GM15510 (cell line): ENCODE measurements around the gene COL5A1.

Experiments
- POLR2A ChIP-seq: IDR thresholded peaks from 3 replicates; pipeline ENCODE4 v1.6.1; 2011; ENCODE audit warnings: borderline replicate concordance; ENCODE audit not compliant: insufficient read length; ENCODE audit errors: extremely low read depth

The COL5A1 gene

DNA sequence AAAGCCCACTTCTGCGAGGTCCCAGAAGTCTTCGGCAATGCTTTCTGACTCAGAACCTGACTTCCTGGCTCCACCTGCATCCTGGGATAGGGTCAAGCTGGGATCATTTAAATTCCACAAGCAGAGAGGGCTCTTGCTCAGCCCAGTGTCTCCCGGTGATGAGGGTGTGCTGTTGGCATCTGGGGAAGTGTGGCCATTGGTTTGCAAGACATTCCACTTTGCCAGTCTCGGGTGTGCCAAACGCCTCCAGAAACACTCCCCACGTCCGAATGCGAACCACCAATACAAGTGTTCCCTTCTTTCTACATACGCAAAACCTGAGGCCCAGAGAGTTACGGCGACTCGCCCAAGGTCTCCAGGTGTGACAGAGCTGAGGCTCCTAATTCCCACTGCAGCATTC lies 195.9 kb downstream of the COL5A1 start:
- TF ChIP-seq POLR2A, result no peak

DNA sequence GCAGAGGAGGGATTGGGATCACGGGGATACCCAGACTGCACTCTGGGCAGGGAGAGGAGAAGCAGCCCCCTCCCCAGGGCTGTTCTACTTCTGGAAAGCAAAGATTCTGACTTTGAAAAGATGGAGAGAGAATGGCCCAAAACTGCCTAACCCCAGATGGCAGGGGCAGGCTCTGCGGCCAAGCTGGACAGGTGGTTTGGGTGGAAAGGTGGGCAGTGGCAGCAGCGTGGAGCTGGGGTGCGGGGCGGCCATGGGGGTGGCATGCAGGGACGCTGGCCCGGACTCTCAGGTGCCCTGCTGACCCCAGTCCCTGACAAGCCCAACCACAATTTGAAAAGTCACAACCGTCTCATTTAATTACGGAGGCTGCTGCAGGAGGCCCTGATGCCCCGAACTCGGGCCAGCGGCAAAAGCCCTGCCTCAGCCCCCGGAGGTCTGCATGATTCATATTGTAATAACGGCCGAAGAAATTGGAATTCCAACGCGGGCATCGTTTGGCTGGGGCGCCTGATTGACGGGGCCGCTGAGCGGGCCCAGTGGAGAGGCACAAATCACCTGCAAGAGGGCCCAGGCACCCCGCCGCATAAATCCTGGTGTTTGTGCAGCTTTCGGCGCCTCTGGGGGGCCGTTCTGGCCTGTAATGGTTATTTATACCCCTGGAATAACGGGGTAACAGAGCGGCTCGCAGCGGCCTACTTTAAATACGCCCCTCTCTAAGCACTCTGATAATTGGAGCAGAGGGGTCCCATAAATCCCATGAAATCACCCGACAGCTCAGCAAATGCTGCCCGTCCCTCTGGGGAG lies 197.2 kb downstream of the COL5A1 start:
- no peak for TF ChIP-seq POLR2A

DNA sequence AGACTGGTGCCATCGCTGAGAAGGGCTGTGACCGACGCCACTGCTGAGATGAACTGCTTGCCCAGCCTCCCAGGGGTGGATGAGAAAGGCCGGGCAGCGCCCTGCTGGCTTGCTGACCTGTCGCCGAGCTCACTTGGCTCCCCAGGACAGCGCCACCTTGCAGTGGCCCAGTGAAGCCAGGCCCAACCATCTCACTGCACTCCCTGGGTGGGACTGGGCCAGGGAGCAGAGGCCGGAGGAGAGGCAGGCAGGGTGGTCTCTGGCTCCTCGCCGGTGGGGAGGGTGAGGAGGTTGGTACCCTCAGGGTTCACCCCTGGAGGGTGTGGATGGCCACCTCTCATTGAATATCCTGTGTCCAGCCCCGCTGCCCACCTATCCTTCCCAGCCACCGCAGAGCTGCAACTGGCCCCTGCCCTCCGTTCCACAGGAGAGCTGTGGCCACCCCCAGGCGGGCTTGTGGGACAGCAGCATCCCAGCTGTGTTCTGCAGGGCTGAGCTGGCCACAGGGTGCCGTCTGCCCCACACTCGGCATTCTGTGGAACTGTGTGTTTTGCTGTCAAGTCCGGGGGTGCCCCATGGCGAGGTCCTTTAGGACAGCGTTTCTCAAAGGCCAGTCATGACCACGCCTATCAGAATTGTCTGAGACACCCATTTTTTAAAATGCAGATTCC lies 198.0 kb downstream of the COL5A1 start:
- TF ChIP-seq POLR2A, result no peak

DNA sequence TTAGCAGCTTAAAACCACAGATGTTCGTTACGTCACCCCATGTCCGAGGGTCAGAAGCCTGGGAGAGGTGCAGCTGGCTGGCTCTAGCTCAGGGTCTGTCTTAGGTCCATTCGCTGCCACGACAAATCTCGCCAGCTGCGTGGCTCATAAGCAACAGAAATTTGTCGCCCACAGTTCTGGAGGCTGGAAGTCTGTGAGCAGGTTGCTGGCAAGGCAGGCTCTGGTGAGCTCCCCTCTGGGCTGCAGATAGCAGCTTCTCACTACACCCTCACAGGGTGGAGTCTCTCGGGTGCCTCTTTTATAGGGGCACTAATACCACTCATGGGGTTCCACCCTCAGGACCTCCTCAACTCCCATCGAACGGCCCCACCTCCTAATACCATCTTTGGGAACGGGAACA lies 198.9 kb downstream of the COL5A1 start:
- no peak for TF ChIP-seq POLR2A

- no peak for TF ChIP-seq POLR2A
Measured at GRCh38 chr9:134841180-134841904, 199.7 kb downstream of the COL5A1 start.

DNA sequence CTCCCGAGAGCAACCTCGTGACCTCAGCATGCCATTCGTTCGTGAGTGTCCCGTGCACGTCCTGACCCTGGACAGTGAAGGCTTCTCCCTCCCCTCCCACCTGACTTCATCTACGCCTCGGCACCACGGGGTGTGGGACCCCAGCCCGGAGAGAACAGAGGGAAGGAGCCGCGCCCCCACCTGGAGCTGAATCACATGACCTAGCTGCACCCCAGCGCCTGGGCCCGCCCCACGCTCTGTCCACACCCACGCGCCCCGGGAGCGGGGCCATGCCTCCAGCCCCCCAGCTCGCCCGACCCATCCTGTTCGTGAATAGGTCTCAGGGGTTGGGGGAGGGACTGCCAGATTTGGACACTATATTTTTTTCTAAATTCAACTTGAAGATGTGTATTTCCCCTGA lies 200.7 kb downstream of the COL5A1 start:
- TF ChIP-seq POLR2A, result no peak

DNA sequence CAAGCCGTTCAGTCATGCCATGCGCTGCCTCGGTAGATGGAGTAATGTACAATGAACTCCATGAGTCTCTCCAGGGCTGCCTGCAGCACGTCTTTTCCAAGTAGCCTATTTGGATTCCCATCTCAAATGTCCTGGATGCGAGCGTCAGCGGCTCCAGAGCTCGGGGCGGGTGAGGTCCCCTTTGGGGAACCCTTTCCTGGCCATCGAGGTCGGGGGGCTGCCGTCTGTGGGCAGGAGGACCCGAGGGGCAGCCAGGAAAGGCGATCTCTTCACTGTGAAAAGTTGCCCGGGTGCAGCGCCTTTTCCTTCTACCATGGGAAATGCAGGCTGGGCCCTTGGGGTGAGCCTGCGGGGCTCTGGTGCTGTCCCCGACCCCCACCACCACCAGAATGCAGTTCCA lies 202.1 kb downstream of the COL5A1 start:
- no peak for TF ChIP-seq POLR2A

- no peak for TF ChIP-seq POLR2A
Measured at GRCh38 chr9:134844821-134845220, 203.2 kb downstream of the COL5A1 start.

- no peak for TF ChIP-seq POLR2A
Measured at GRCh38 chr9:134846187-134846586, 204.6 kb downstream of the COL5A1 start.

- TF ChIP-seq POLR2A, result no peak
Measured at GRCh38 chr9:134846699-134847098, 205.1 kb downstream of the COL5A1 start.

DNA sequence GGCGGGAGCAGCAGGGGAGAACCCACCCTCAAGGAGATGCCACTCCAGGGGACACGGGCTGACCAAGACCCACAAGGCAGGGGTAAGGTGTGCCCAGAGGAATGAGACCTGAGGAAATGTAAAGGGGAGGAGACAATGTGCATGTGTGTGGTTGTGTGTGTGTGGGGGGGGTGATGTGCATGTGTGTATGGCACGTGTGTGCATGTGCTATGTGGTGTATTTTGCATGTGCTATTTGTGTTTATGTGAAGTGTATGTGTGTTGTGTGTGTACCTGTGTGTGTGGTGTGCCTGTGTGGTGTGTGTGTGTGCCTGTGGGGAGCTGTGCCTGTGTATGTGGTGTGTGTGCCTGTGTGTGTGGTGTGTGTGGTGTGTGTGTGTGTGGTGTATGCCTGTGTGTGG lies 205.5 kb downstream of the COL5A1 start:
- no peak for TF ChIP-seq POLR2A

DNA sequence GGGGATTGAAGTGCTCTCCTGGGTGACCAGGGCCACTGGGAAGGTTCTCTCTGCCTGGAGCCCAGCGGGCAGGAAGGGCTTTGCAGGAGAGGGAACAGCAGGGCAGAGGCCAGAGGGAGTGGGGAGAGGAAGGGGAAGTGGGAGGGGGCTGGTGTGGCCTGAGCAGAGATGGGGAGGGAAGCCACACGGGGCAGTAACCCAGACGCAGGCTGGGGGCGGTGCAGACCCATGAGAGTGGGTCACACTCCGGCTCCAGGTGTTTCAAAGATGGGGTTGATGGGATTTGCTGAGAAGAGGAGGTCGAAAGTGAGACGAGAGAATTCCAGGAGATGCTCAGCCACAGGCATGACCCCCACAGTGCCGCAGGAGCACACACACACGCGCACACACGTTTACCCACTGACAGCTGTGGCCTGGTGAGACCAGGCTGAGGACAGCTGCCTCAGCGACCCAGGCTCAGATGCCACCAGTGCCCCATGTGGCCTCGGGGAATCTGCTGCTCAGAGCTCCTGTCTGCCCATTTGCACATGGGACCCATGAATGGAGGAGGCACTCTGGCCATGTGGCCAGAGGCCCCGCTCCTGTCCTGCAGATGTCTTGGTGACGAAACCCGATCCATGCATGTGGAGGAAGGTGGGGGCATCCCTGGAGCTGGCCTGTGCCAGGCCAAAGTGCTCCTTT lies 206.3 kb downstream of the COL5A1 start:
- no peak for TF ChIP-seq POLR2A

GRCh38 chr9:134848504-134848903 lies 206.9 kb downstream of the COL5A1 start:
- TF ChIP-seq POLR2A, result no peak

DNA sequence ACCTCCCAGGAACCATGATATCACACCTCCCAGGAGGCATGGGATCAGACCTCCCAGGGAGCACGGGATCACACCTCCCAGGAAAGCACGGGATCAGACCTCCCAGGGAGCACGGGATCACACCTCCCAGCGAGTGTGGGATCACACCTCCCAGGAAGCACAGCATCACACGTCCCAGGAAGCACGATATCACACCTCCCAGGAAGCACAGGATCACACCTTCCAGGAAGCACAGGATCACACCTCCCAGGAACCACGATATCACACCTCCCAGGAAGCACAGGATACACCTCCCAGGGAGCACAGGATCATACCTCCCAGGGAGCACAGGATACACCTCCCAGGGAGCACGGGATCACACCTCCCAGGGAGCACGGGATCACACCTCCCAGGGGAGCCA lies 209.0 kb downstream of the COL5A1 start:
- TF ChIP-seq POLR2A, result no peak

GRCh38 chr9:134851020-134851419 lies 209.4 kb downstream of the COL5A1 start:
- no peak for TF ChIP-seq POLR2A
